DOHH2 (cell line): Measurements from ENCODE around the gene ALDH1L1.

Experiments
- H3F3A ChIP-seq: fragments of 200-600 bp; sonication (generic), shearing (Covaris generic); 2 replicates; pipeline ENCODE4 v1.6.0; 2016; ENCODE audit warnings: antibody characterized with exemption, mild to moderate bottlenecking; ENCODE audit not compliant: control insufficient read depth, insufficient read depth
- H3K27ac ChIP-seq: fragments of 200-600 bp; sonication (generic); 2 replicates; pipeline ENCODE4 v1.5.1; 2014; ENCODE audit warnings: low read depth, mild to moderate bottlenecking, low read length, moderate library complexity
- H3K27me3 ChIP-seq: fragments of 200-600 bp; sonication (generic); 2 replicates; pipeline ENCODE4 v1.6.1; 2014; ENCODE audit warnings: mild to moderate bottlenecking, low read length, mixed read lengths; ENCODE audit not compliant: control insufficient read depth
- H3K36me3 ChIP-seq: fragments of 200-600 bp; sonication (generic); 2 replicates; pipeline ENCODE4 v1.6.1; 2014; ENCODE audit warnings: mild to moderate bottlenecking, low read length, moderate library complexity, mixed read lengths; ENCODE audit not compliant: control insufficient read depth
- H3K4me1 ChIP-seq: fragments of 200-600 bp; sonication (generic); 2 replicates; pipeline ENCODE4 v1.6.1; 2014; ENCODE audit warnings: mild to moderate bottlenecking, low read length, mixed read lengths; ENCODE audit not compliant: control insufficient read depth
- H3K4me2 ChIP-seq: fragments of 200-600 bp; sonication (generic); 2 replicates; pipeline ENCODE4 v1.6.0; 2014; ENCODE audit warnings: mild to moderate bottlenecking, low read length, moderate library complexity
- H3K4me3 ChIP-seq: fragments of 200-600 bp; sonication (generic); 2 replicates; pipeline ENCODE4 v1.5.1; 2014; ENCODE audit warnings: mild to moderate bottlenecking, low read length, mixed read lengths
- H3K79me2 ChIP-seq: fragments of 200-600 bp; sonication (generic); 2 replicates; pipeline ENCODE4 v1.6.1; 2014; ENCODE audit warnings: mild to moderate bottlenecking, low read length, mixed read lengths; ENCODE audit not compliant: control insufficient read depth
- H3K9me2 ChIP-seq: fragments of 200-600 bp; sonication (generic); replicated peaks from 2 replicates; pipeline ENCODE4 v1.6.1; 2014; ENCODE audit warnings: mild to moderate bottlenecking, low read length, mixed read lengths; ENCODE audit not compliant: control insufficient read depth
- H3K9me3 ChIP-seq: fragments of 200-600 bp; sonication (generic); 2 replicates; pipeline ENCODE4 v1.6.1; 2014; ENCODE audit warnings: antibody characterized with exemption, low read length, mixed read lengths; ENCODE audit not compliant: control insufficient read depth, insufficient read depth
- H4K20me1 ChIP-seq: fragments of 200-600 bp; sonication (generic); 2 replicates; pipeline ENCODE4 v1.6.0; 2014; ENCODE audit warnings: low read depth, mild to moderate bottlenecking, antibody characterized with exemption, low read length, moderate library complexity; ENCODE audit not compliant: control insufficient read depth, insufficient read depth
- CTCF ChIP-seq: fragments of 200-600 bp; sonication (generic); IDR thresholded peaks from one replicate; pipeline ENCODE4 v1.5.1; 2014; ENCODE audit warnings: antibody characterized with exemption, mild to moderate bottlenecking, low read depth, low read length; ENCODE audit not compliant: poor library complexity, severe bottlenecking
- EZH2phosphoT487 ChIP-seq: fragments of 200-600 bp; sonication (generic); IDR thresholded peaks from 2 replicates; pipeline ENCODE4 v1.6.1; 2017; ENCODE audit warnings: borderline replicate concordance, mild to moderate bottlenecking, antibody characterized with exemption, low read length, moderate library complexity, mixed read lengths

Gene ALDH1L1

GRCh38 chr3:126119008-126119675 lies 61.2 kb downstream of the ALDH1L1 start:
- H3K36me3 ChIP-seq = no peaks in the 10 kb centered on the region
- no peak overlapping the region for H3K27ac ChIP-seq
- no peaks in the 10 kb centered on the region for H3F3A ChIP-seq
- H3K4me1 ChIP-seq = no peaks in the 10 kb centered on the region
- peaks cover 4% of the 10 kb centered on the region; the same call in 1 of the 2 replicates for H3K27me3 ChIP-seq
- H3K79me2 ChIP-seq = no peaks in the 10 kb centered on the region
- H3K9me3 ChIP-seq = no peaks in the 10 kb centered on the region
- no peaks in the 10 kb centered on the region for H4K20me1 ChIP-seq
- H3K4me2 ChIP-seq = no peak overlapping the region
- no peaks in the 10 kb centered on the region for H3K9me2 ChIP-seq
- no peak overlapping the region for H3K4me3 ChIP-seq
- TF ChIP-seq EZH2phosphoT487 (no peak), CTCF (no peak)

GRCh38 chr3:126118591-126118990 lies 61.8 kb downstream of the ALDH1L1 start:
- Histone ChIP-seq H3K4me2 (no peak overlapping the region), H3K79me2 (no peaks in the 10 kb centered on the region), H3K36me3 (no peaks in the 10 kb centered on the region), H3K27ac (no peak overlapping the region), H4K20me1 (no peaks in the 10 kb centered on the region), H3F3A (no peaks in the 10 kb centered on the region), H3K27me3 (peaks cover 4% of the 10 kb centered on the region; the same call in 1 of the 2 replicates), H3K9me2 (no peaks in the 10 kb centered on the region), H3K9me3 (no peaks in the 10 kb centered on the region), H3K4me1 (no peaks in the 10 kb centered on the region), H3K4me3 (no peak overlapping the region)
- TF ChIP-seq CTCF = no peak
- no peak for TF ChIP-seq EZH2phosphoT487

DNA sequence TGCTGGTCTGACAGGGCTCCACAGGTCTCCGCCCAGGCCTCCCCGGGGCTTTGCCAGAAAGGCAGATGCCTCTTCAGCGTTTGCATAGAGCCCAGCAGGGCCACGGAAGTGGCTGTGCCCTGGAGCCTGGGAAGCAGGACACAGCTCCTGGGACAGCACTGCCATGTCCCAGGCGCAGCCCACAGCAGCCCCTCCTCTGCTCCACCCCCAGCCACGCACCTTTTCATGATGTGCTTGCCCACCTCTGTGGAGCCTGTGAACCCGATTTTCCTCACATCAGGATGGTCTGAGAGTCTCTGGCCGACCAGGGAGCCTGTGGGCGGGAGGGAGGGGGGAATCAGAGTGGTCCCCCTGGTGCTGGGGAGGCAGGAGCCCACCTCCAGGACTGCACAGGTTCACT lies 62.6 kb downstream of the ALDH1L1 start:
- no peaks in the 10 kb centered on the region for H3K4me1 ChIP-seq
- no peaks in the 10 kb centered on the region for H3K9me3 ChIP-seq
- no peaks in the 10 kb centered on the region for H4K20me1 ChIP-seq
- no peak overlapping the region for H3K4me2 ChIP-seq
- peaks cover 4% of the 10 kb centered on the region; the same call in 1 of the 2 replicates for H3K27me3 ChIP-seq
- H3K79me2 ChIP-seq = no peaks in the 10 kb centered on the region
- H3K4me3 ChIP-seq = no peak overlapping the region
- H3F3A ChIP-seq = no peaks in the 10 kb centered on the region
- H3K36me3 ChIP-seq = no peaks in the 10 kb centered on the region
- TF ChIP-seq CTCF = no peak
- no peak for TF ChIP-seq EZH2phosphoT487
- no peak overlapping the region for H3K27ac ChIP-seq
- H3K9me2 ChIP-seq = no peaks in the 10 kb centered on the region
